Suprapubic skin (tissue), 3 donors: ENCODE data around the gene CASS4.

ENCODE experiments used
- POLR2A ChIP-seq, 2 donors: fragments of 450-650 bp; IDR thresholded peaks; one replicate each; pipeline ENCODE4 v1.6.1; 2017; ENCODE audit warnings: antibody characterized with exemption in 2 of 2, mild to moderate bottlenecking in 2 of 2, moderate library complexity in 2 of 2
- TF ChIP-seq, protein P1 (sequence below), 2 donors: fragments of 200-600 bp in 1 of 2; fragments of 450-650 bp in 1 of 2; sonication (generic) in 1 of 2; IDR thresholded peaks; one replicate each; pipeline ENCODE4 v1.5.1; 2016 to 2019; ENCODE audit warnings: antibody characterized with exemption in 2 of 2, mild to moderate bottlenecking in 1 of 2, moderate library complexity in 1 of 2

DNA sequence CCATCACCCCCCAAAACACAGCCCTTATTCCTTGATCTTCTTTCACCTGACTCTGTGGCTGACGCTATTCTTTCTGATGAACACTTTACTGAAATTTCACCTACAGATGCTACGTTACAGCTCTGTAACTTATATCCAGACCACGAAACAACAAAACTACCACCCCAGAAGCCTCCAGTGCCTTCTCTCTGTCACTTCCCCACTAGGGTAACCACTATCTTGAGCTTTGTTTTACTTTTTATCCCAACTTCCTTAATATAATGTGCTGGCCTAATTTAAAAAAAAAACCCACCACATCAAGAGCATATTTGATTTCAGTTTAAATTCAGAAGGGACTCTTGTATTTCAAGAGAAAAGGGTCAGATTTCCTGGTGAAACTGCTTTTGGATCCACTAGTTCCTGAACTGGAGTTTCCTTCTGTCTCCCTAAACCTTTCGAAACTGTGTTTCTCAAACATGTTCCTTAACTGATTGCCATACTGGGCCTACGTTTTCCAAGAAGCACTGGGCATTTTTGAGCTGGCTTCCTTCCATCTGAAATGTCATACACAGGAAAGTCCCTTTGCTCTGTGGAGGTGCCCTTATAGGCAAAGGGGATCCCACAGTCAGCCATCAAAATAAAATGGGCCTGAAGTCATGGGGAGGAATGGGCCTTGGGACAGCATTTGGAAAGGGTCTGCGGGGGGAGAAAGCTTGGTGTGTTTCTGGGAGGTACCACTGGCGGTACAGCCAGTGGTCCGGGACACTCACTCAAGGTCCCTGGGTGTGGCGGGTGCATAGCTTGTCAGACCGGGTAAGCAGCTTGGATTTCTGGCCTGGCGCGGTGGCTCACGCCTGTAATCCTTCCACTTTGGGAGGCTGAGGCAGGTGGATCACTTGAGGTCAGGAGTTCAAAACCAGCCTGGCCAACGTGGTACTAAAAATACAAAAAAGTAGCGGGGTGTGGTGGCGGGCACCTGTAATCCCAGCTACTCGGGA, 30.6 kb downstream of the CASS4 start:
- TF ChIP-seq, protein P1, sequence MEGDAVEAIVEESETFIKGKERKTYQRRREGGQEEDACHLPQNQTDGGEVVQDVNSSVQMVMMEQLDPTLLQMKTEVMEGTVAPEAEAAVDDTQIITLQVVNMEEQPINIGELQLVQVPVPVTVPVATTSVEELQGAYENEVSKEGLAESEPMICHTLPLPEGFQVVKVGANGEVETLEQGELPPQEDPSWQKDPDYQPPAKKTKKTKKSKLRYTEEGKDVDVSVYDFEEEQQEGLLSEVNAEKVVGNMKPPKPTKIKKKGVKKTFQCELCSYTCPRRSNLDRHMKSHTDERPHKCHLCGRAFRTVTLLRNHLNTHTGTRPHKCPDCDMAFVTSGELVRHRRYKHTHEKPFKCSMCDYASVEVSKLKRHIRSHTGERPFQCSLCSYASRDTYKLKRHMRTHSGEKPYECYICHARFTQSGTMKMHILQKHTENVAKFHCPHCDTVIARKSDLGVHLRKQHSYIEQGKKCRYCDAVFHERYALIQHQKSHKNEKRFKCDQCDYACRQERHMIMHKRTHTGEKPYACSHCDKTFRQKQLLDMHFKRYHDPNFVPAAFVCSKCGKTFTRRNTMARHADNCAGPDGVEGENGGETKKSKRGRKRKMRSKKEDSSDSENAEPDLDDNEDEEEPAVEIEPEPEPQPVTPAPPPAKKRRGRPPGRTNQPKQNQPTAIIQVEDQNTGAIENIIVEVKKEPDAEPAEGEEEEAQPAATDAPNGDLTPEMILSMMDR (IDR thresholded peaks at IDR 0.05), result no peak
- TF ChIP-seq POLR2A (IDR thresholded peaks at IDR 0.05), result no peak
